ENCODE data around the gene ADD2. TPM values are rescaled to one million over a fixed set of nuclear protein-coding genes. Genes with fewer than 3 reads are reported as not detected.

ADD2 gene
- total RNA-seq, 1 donor from 2014 or later = 6.1 TPM

- intact Hi-C loops (cut with micrococcal nuclease) = no loop called here
- DNase-seq = no peak
- Mint-ChIP-seq H3K36me3 (ENCODE audit: low read depth) (no peaks in the 10 kb centered on the region), H3K27me3 (no peaks in the 10 kb centered on the region), H3K4me1 (peaks cover 2% of the 10 kb centered on the region), H3K4me3 (no peak overlapping the region), H3K27ac (no peak overlapping the region), H3K9me3 (no peaks in the 10 kb centered on the region)
Measured at GRCh38 chr2:70683455-70683854, 84.5 kb downstream of the ADD2 start.

- Mint-ChIP-seq H3K4me3 (no peak overlapping the region), H3K36me3 (ENCODE audit: low read depth) (no peaks in the 10 kb centered on the region), H3K4me1 (no peaks in the 10 kb centered on the region), H3K9me3 (no peaks in the 10 kb centered on the region), H3K27me3 (no peaks in the 10 kb centered on the region), H3K27ac (no peak overlapping the region)
- intact Hi-C loops (cut with micrococcal nuclease) = no loop called here
- no peak for DNase-seq
Measured at GRCh38 chr2:70680735-70681134, 87.3 kb downstream of the ADD2 start.

- DNase-seq = no peak
- no peak overlapping the region for H3K27ac Mint-ChIP-seq
- H3K4me1 Mint-ChIP-seq = no peaks in the 10 kb centered on the region
- intact Hi-C loops (cut with micrococcal nuclease) = no loop called here
- H3K36me3 Mint-ChIP-seq (ENCODE audit: low read depth) = no peaks in the 10 kb centered on the region
- no peaks in the 10 kb centered on the region for H3K9me3 Mint-ChIP-seq
- H3K4me3 Mint-ChIP-seq = no peak overlapping the region
- H3K27me3 Mint-ChIP-seq = no peaks in the 10 kb centered on the region
Measured at GRCh38 chr2:70679259-70679658, 88.7 kb downstream of the ADD2 start.

- no peak overlapping the region for H3K4me3 Mint-ChIP-seq
- no peaks in the 10 kb centered on the region for H3K9me3 Mint-ChIP-seq
- intact Hi-C loops (cut with micrococcal nuclease) = no loop called here
- H3K36me3 Mint-ChIP-seq (ENCODE audit: low read depth) = no peaks in the 10 kb centered on the region
- H3K27me3 Mint-ChIP-seq = no peaks in the 10 kb centered on the region
- no peak for DNase-seq
- H3K4me1 Mint-ChIP-seq = no peaks in the 10 kb centered on the region
- no peak overlapping the region for H3K27ac Mint-ChIP-seq
Measured at GRCh38 chr2:70678576-70679143, 89.3 kb downstream of the ADD2 start.

DNA sequence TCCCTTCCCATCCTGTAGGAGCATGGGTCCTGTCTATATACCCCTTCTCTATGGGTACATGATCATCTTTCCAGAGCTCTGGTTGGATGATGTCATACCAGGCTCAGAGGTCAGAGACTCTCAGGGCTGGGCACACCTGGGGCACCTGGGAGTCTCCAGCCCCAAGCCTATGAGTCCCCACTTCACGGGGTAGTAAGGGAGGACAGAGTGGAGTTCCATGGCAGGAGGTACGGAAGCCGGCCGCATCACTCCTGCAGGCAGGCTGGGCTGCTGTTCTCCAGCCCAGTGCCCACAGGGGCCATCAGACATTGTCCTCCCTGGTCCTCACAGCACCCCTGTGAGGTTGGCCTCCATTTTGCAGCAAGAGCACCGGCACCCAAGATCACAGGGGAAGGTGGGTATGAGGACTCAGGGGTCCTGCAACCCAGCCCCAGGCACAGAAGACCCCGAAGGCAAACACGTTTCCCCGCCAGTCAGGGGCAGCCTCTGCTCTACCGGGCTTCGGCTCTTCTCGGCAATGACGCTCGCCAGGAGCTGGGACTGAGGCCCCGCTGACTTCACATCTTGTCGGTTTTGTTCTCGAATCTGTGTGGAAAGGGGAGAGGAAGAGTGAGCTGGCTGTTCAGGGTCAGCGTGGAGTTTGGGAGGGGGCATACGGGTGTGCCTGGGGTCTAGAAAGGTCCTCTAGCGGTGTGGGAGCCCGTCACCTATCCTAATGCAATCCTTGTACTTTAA is 91.5 kb downstream of the ADD2 start:
- intact Hi-C loops (cut with micrococcal nuclease) = no loop called here
- Mint-ChIP-seq H3K27ac (no peak overlapping the region), H3K9me3 (no peaks in the 10 kb centered on the region)

DNA sequence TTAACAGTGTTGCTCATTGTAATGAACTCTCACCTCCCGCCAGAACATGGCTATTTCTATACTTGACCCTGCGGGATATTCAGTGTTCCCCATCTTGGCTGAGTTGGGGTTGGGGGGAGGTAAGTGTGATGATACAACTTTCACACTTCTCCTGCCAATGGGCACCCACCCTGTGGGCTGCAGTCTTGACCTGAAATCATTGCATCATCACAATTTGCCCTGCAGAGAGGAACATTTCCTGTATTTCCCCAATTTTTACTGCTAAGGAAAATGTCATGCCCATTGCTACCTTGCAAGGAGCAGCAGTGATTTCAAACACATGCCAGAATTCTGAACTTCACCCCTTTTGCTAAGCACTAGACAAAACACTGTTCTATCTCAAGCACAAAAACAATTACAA is 92.1 kb downstream of the ADD2 start:
- Mint-ChIP-seq H3K27me3 (no peaks in the 10 kb centered on the region), H3K27ac (no peak overlapping the region), H3K36me3 (ENCODE audit: low read depth) (no peaks in the 10 kb centered on the region), H3K4me3 (no peak overlapping the region), H3K9me3 (no peaks in the 10 kb centered on the region), H3K4me1 (no peaks in the 10 kb centered on the region)
- DNase-seq = no peak
- intact Hi-C loops (cut with micrococcal nuclease) = no loop called here

More for the DNA sequence above, 91.5 kb downstream of the ADD2 start:
- Mint-ChIP-seq H3K36me3 (ENCODE audit: low read depth) (no peaks in the 10 kb centered on the region), H3K4me3 (no peak overlapping the region), H3K4me1 (no peaks in the 10 kb centered on the region), H3K27me3 (no peaks in the 10 kb centered on the region)
- DNase-seq = no peak

DNA sequence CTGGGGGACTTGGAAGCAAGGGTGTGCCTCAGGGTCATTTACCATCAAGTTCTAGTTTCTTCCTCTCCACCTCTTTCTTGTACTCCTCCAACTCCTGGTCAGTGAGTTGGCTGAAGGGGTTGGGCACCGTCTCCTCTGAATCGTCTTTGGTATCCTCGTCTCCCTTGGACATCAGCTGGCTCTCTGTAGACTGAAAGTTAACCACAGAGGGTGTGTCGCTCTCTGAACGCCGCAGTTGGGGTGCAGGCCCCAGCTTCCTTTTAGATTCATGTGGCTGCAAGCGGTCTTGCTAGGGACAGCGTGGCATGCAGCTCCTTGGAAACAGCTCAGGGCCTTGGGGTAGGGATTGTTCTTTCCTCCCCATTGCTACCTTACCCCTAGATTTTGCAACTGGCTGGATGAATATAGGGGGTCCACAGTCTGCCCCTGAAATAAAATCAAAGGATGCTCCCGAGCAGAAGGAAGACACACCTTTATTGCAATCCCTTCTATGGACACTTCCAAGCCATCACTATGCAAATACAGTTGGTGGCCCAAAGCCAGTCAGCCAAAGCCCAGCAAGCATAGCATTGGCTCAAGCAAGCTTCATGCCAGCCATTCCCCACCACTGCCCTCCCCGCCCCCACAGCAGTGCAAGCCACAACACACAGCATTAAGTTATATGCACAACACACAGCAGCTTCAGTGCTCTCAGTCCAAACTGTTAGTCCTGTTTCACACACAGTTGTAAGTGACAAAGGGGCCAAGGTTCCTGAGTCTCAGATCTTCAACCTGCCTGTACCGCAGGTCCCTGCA is 93.2 kb downstream of the ADD2 start:
- intact Hi-C loops (cut with micrococcal nuclease) = no loop called here
- H3K27ac Mint-ChIP-seq = no peak overlapping the region

GRCh38 chr2:70673041-70673647 is 94.9 kb downstream of the ADD2 start:
- no peaks in the 10 kb centered on the region for H3K27me3 Mint-ChIP-seq
- no peaks in the 10 kb centered on the region for H3K36me3 Mint-ChIP-seq (ENCODE audit: low read depth)
- no peaks in the 10 kb centered on the region for H3K4me1 Mint-ChIP-seq
- no peak overlapping the region for H3K4me3 Mint-ChIP-seq
- H3K9me3 Mint-ChIP-seq = no peaks in the 10 kb centered on the region
- no peak for DNase-seq
- intact Hi-C loops (cut with micrococcal nuclease) = no loop called here
- H3K27ac Mint-ChIP-seq = no peak overlapping the region

More for the DNA sequence above, 93.2 kb downstream of the ADD2 start:
- no peak for DNase-seq
- Mint-ChIP-seq H3K4me3 (no peak overlapping the region), H3K36me3 (ENCODE audit: low read depth) (no peaks in the 10 kb centered on the region), H3K9me3 (no peaks in the 10 kb centered on the region), H3K27me3 (no peaks in the 10 kb centered on the region), H3K4me1 (no peaks in the 10 kb centered on the region)

- H3K4me1 Mint-ChIP-seq = no peaks in the 10 kb centered on the region
Measured at GRCh38 chr2:70671092-70671675, 96.8 kb downstream of the ADD2 start.

GRCh38 chr2:70670626-70671025 is 97.4 kb downstream of the ADD2 start:
- Mint-ChIP-seq H3K4me3 (no peak overlapping the region), H3K27ac (no peak overlapping the region), H3K9me3 (no peaks in the 10 kb centered on the region), H3K4me1 (no peaks in the 10 kb centered on the region), H3K27me3 (no peaks in the 10 kb centered on the region), H3K36me3 (ENCODE audit: low read depth) (no peaks in the 10 kb centered on the region)
- intact Hi-C loops (cut with micrococcal nuclease) = no loop called here
- DNase-seq = no peak

More at GRCh38 chr2:70671092-70671675, 96.8 kb downstream of the ADD2 start:
- no peak overlapping the region for H3K4me3 Mint-ChIP-seq
- H3K36me3 Mint-ChIP-seq (ENCODE audit: low read depth) = no peaks in the 10 kb centered on the region
- H3K27ac Mint-ChIP-seq = no peak overlapping the region
- intact Hi-C loops (cut with micrococcal nuclease) = no loop called here
- no peaks in the 10 kb centered on the region for H3K9me3 Mint-ChIP-seq
- H3K27me3 Mint-ChIP-seq = no peaks in the 10 kb centered on the region
- DNase-seq = no peak

- Mint-ChIP-seq H3K36me3 (ENCODE audit: low read depth) (no peaks in the 10 kb centered on the region), H3K4me1 (no peaks in the 10 kb centered on the region), H3K9me3 (no peaks in the 10 kb centered on the region), H3K27me3 (no peaks in the 10 kb centered on the region), H3K27ac (no peak overlapping the region), H3K4me3 (no peak overlapping the region)
- DNase-seq = no peak
- intact Hi-C loops (cut with micrococcal nuclease) = no loop called here
Measured at GRCh38 chr2:70670202-70670601, 97.8 kb downstream of the ADD2 start.

- intact Hi-C loops (cut with micrococcal nuclease) = no loop called here
- no peak overlapping the region for H3K27ac Mint-ChIP-seq
- H3K4me1 Mint-ChIP-seq = peaks cover 5% of the 10 kb centered on the region
- H3K9me3 Mint-ChIP-seq = no peaks in the 10 kb centered on the region
- no peaks in the 10 kb centered on the region for H3K27me3 Mint-ChIP-seq
- no peaks in the 10 kb centered on the region for H3K36me3 Mint-ChIP-seq (ENCODE audit: low read depth)
- no peak overlapping the region for H3K4me3 Mint-ChIP-seq
- DNase-seq = no peak
Measured at GRCh38 chr2:70668911-70669310, 99.1 kb downstream of the ADD2 start.

DNA sequence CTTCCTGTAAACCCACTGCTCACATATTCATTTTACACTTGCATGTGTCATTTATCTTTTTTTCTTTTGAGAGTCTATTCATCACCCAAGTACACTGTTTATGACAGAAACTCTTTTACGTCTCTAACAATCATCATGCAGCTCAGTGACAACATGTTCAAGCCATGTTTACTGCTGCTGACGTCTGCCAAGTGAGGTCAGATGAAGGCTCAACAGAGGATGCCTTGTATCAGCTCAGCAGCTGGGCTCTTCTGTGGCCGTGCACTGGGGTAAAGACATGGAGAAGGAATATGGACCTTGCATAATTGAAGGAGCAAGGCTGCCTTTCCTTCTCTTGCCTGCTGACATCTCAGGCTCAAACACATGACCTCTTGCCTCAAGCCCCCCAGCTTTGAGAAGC is 99.6 kb downstream of the ADD2 start:
- Mint-ChIP-seq H3K27ac (no peak overlapping the region), H3K27me3 (no peaks in the 10 kb centered on the region), H3K4me1 (peaks cover 7% of the 10 kb centered on the region), H3K9me3 (no peaks in the 10 kb centered on the region), H3K4me3 (no peak overlapping the region), H3K36me3 (ENCODE audit: low read depth) (no peaks in the 10 kb centered on the region)
- intact Hi-C loops (cut with micrococcal nuclease) = no loop called here
- no peak for DNase-seq

- H3K27ac Mint-ChIP-seq = no peak overlapping the region
- H3K4me3 Mint-ChIP-seq = no peak overlapping the region
- no peak for DNase-seq
- H3K36me3 Mint-ChIP-seq (ENCODE audit: low read depth) = peaks cover 2% of the 10 kb centered on the region
- H3K4me1 Mint-ChIP-seq = peaks cover 7% of the 10 kb centered on the region
- H3K27me3 Mint-ChIP-seq = no peaks in the 10 kb centered on the region
- intact Hi-C loops (cut with micrococcal nuclease) = no loop called here
- no peaks in the 10 kb centered on the region for H3K9me3 Mint-ChIP-seq
Measured at GRCh38 chr2:70664525-70664924, 103.5 kb downstream of the ADD2 start.

Data from activated CD4-positive, alpha-beta T cell treated with anti-CD3 and anti-CD28 coated beads, Interleukin-2, amount 10 ng/mL, durations not matched to agents 24 days and 14 days (primary cell).